ENCODE data around the gene TCP11L2. TPM values are rescaled to one million over a fixed set of nuclear protein-coding genes. Genes with fewer than 3 reads are reported as not detected.

The TCP11L2 gene
- polyA plus RNA-seq, 1 experiment = 26.5 TPM

GRCh38 chr12:106300761-106301160, 1.8 kb upstream of the TCP11L2 start:
- no peak for DNase-seq (ENCODE audit: low read depth, low spot score)
- Histone ChIP-seq H3K9me3 (ENCODE audit: control insufficient read depth, insufficient read depth, low read length) (peaks cover 5% of the 10 kb centered on the region; the same call in 1 of the 2 replicates), H3K27ac (ENCODE audit: low read depth, low read length) (no peak overlapping the region), H3K4me3 (ENCODE audit: low read depth, low read length) (no peak overlapping the region), H3K27me3 (ENCODE audit: control insufficient read depth, insufficient read depth, low read length) (no peaks in the 10 kb centered on the region)
- POLR2A ChIA-PET = interaction anchor here (1.3 to 1.4 kb wide), 2 partner anchors 52 to 63 kb away, joined by 3 to 5 read pairs; partner anchors contain the start of gene CKAP4
- CTCF ChIA-PET = no interaction called here
- TF ChIP-seq CTCF (IDR thresholded peaks at IDR 0.05; ENCODE audit: low read depth, low read length) = no peak

- no peak overlapping the region for H3K4me3 ChIP-seq (ENCODE audit: low read depth, low read length)
- POLR2A ChIA-PET = interaction anchor here (1.3 to 1.4 kb wide), 2 partner anchors 53 to 64 kb away, joined by 3 to 5 read pairs; partner anchors contain the start of gene CKAP4
- H3K9me3 ChIP-seq (ENCODE audit: control insufficient read depth, insufficient read depth, low read length) = peaks cover 5% of the 10 kb centered on the region; the same call in 1 of the 2 replicates
- TF ChIP-seq CTCF (IDR thresholded peaks at IDR 0.05; ENCODE audit: low read depth, low read length) = no peak
- no peaks in the 10 kb centered on the region for H3K27me3 ChIP-seq (ENCODE audit: control insufficient read depth, insufficient read depth, low read length)
- DNase-seq (ENCODE audit: low read depth, low spot score) = no peak
- no peak overlapping the region for H3K27ac ChIP-seq (ENCODE audit: low read depth, low read length)
- CTCF ChIA-PET = no interaction called here
Measured at GRCh38 chr12:106301241-106301610, 1.3 kb upstream of the TCP11L2 start.

- ChIA-PET CTCF (interaction anchor here (0.9 kb wide), 1 partner anchor 74 kb away, joined by 3 read pairs; no protein-coding TSS in a partner anchor), POLR2A (interaction anchor here (1.0 to 1.4 kb wide), 4 partner anchors 54 to 655 kb away, joined by 3 to 5 read pairs (median 4); partner anchors contain the start of gene CKAP4)
- no peak for DNase-seq (ENCODE audit: low read depth, low spot score)
- Histone ChIP-seq H3K9me3 (ENCODE audit: control insufficient read depth, insufficient read depth, low read length) (peaks cover 5% of the 10 kb centered on the region; the same call in 1 of the 2 replicates), H3K27me3 (ENCODE audit: control insufficient read depth, insufficient read depth, low read length) (no peaks in the 10 kb centered on the region), H3K27ac (ENCODE audit: low read depth, low read length) (no peak overlapping the region), H3K4me3 (ENCODE audit: low read depth, low read length) (peak overlapping the region; percentile 68)
- no peak for TF ChIP-seq CTCF (IDR thresholded peaks at IDR 0.05; ENCODE audit: low read depth, low read length)
Measured at GRCh38 chr12:106301611-106302321, 767 bp upstream of the TCP11L2 start.

GRCh38 chr12:106303202-106303820, 778 bp downstream of the TCP11L2 start:
- Histone ChIP-seq H3K27me3 (ENCODE audit: control insufficient read depth, insufficient read depth, low read length) (no peaks in the 10 kb centered on the region), H3K27ac (ENCODE audit: low read depth, low read length) (peak overlapping the region; percentile 91), H3K9me3 (ENCODE audit: control insufficient read depth, insufficient read depth, low read length) (peaks cover 5% of the 10 kb centered on the region; the same call in 1 of the 2 replicates), H3K4me3 (ENCODE audit: low read depth, low read length) (peak overlapping the region; percentile 93)
- ChIA-PET CTCF (no interaction called here), POLR2A (interaction anchor here (0.8 to 1.0 kb wide), 2 partner anchors 23 to 55 kb away, joined by 4 read pairs; no protein-coding TSS in a partner anchor)
- no peak for DNase-seq (ENCODE audit: low read depth, low spot score)
- no peak for TF ChIP-seq CTCF (IDR thresholded peaks at IDR 0.05; ENCODE audit: low read depth, low read length)

GRCh38 chr12:106304001-106304421, 1.5 kb downstream of the TCP11L2 start:
- no peak overlapping the region for H3K27ac ChIP-seq (ENCODE audit: low read depth, low read length)
- TF ChIP-seq CTCF (IDR thresholded peaks at IDR 0.05; ENCODE audit: low read depth, low read length) = no peak
- H3K27me3 ChIP-seq (ENCODE audit: control insufficient read depth, insufficient read depth, low read length) = no peaks in the 10 kb centered on the region
- no peak for DNase-seq (ENCODE audit: low read depth, low spot score)
- peaks cover 5% of the 10 kb centered on the region; the same call in 1 of the 2 replicates for H3K9me3 ChIP-seq (ENCODE audit: control insufficient read depth, insufficient read depth, low read length)
- ChIA-PET CTCF (no interaction called here), POLR2A (interaction anchor here (0.8 kb wide), 1 partner anchor 55 kb away, joined by 4 read pairs; no protein-coding TSS in a partner anchor)
- peak overlapping the region; percentile 93 for H3K4me3 ChIP-seq (ENCODE audit: low read depth, low read length)
